ENCODE data around the gene KCTD4.
"Not testable (repeated sequence)": the region's sequence is repeated elsewhere in the genome, so short reads cannot be mapped to it uniquely, and the experiment has no call there.

KCTD4 gene
- 0 reads per million in 2 donors for total RNA-seq

DNA sequence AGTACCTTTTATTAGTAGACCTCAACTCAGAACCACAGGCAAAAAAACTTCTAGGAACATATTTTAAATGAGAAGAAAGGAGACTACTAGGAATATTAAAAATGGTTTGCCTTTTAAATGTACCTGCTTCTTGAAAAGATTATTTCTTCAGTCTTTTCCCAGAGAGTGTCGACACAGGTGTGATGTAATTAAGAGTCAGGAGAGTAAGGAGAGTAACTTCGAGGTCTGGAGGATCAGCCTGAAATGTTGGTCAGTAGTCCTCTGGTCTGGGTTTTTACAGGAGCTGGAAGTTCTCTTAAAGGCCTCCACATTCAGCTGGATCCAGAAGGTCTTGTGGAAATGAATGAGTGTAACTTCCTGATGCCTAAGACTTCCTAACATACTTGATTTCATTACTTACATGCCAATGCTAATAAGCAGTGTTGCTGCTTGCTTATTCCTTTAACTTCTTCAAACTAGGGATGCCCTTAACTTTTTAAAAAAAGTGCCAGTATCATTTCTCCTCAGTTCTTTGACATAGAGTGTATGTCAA, at the start of gene KCTD4:
KCTD4 (minus strand) TSS at position 345 of the 532 bp plus-strand sequence. CDS start 6,478 bp downstream, outside the sequence.
- no peak for DNase-seq

DNA sequence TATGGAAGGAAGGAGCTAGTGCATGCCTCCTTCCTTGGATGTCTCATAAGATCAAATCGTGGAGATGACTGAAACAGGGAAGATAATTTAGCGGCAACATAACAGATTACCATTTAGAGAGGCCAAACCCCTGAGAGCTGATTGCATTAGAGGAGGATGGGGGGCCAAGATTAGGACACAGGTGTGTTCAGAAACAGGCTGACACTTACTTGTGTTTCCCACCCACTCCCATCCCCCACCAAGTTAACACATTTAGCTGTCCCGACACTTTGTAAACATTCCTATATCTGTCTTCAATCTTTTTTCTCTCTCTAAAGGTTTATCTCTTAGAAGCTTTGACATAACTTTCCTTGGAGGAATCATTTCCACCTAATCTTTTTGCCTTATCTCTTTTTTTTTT, 48.8 kb upstream of the KCTD4 start:
- DNase-seq, result no peak

DNA sequence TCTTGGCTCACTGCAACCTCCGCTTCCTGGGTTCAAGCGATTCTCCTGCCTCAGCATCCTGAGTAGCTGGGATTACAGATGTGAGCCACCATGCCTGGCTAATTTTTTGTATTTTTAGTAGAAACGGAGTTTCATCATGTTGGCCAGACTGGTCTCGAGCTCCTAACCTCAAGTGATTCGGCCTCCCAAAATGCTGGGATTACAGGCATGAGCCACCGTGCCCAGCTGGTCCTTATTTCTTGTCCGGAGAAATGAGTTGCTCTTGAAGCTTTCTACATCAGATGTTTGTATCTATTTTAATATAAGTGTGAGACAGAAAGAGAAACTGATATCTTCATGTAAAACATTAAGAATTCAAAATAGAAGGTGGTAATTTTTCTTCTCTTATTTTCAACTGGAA, 43.9 kb upstream of the KCTD4 start:
- DNase-seq, result not testable (repeated sequence)

DNA sequence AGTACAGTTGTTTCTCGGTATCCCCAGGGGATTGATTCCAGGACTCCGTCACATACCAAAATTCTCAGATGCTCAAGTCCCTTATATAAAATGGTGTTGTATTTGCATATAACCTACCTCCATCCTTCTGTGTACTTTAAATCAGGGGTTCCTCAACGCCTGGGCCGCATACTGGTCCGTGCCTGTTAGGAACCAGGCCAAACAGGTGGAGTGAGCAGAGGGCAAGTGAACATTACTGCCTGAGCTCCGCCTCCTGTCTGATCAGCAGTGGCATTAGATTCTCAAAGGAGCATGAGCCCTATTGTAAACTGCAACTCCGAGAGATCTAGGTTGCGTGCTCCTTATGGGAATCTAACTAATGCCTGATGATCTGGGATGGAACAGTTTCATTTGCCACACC, 42.2 kb upstream of the KCTD4 start:
- DNase-seq, result no peak

DNA sequence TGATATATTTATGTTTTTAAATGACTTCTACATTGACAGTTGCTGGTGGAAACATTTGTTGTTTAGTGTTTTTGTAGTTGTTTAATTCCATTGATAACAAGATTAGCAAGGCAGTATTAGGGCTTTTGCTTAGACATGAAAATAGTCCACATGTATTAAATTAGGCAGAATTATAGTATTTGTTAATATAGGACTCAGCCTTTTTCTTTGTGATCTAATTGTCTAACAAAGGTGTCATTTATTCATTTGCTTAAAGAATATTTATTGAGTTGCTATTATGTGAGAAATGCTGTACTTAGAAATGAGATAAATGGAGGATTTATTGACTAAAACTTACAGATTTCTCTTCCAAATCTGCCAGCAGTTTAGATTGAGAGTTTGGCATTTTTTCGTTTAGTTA, 41.7 kb upstream of the KCTD4 start:
- DNase-seq, result no peak

DNA sequence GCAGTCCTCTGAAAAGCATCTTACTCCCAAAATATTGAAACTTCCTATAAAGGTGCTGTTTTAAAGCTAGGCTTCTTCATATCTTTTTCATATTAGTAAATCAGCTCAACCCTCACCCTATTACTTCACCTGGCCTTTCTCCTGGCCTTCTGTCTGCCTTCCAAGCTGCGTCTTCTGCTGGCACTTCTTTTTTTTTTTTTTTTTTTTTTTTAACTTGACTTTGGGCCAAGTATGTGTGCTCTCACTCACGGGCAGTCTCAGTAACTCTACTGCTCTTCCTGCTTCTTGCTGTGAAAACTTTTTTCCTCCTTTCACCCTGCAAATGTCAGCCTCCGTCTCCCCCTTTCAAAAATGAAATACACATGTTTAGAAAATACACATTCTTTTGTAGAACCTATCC, 41.2 kb upstream of the KCTD4 start:
- DNase-seq, result no peak

DNA sequence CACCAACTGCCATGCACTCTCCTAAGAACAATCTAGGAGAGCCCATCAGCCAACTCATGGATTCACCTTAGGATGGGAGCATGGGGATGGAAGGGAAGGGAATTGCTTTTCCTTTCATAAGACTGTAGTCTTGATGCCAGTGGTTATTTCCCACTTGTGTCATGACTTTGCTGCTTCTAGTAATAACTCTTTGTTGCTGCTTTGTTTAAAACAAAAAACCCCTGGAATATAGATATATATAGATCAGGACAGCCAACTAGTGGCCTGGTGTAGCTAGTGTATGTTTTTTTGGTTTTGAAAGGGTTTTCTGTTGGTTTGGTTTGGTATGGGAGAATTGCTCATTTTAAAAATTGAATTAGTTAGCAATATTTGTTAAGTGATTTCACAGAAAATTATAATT, 39.3 kb upstream of the KCTD4 start:
- DNase-seq, result no peak

DNA sequence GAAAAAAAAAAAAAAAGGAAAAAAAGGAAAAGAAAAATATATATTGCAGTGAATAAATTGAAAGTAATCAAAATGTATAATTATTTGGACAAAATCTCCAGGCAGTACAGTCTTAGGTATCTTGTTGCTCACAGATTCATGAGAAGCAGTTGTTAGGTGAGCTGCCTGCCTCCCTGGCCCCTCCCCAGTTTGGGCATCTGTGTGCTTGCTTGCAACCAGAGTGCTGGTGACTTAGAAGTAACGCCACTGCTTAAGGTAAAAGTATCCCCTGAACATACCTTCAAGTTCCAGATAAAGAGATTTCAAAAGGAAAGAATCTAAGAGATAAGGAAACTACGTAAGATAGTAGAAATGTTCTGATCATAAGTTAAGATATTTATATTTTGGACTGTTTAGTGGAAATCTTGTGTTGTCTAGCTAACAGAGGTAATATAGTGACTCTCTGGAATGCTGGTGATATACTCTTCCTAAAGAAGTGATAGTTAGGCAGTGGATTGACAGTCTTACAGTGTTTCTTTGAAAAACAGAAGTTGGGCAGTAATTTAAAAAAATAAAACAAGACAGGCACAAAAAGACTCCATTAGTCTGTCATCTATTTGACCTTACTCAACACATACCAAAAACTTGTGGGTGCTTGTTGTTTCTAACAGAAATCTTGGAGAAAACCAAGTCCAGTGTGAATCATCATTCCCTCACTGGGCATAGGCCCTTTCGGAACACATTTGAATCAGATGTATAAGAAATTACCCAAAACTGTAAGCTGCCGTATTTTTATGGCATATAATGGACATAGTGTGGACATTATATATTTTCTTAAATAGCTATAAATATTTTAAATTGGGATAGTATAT, 38.3 kb upstream of the KCTD4 start:
- DNase-seq, result no peak

DNA sequence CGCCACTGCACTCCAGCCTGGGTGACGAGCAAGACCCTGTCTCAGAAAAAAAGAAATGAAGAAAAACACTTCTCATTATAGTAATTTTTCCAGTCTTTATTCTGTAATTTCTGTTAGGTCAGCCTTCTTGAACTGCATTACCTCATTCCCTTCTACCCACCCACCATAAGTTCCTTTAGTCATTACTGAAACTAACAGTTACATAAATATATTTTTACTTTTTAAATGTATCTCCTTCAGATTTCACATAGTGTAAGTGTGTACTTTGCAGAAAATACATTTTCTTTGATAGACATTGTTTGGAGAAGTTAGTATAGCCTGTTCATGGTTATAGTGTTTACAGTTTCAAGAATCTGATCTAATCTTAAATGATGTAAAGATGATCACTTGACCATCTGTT, 31.7 kb upstream of the KCTD4 start:
- no peak for DNase-seq

DNA sequence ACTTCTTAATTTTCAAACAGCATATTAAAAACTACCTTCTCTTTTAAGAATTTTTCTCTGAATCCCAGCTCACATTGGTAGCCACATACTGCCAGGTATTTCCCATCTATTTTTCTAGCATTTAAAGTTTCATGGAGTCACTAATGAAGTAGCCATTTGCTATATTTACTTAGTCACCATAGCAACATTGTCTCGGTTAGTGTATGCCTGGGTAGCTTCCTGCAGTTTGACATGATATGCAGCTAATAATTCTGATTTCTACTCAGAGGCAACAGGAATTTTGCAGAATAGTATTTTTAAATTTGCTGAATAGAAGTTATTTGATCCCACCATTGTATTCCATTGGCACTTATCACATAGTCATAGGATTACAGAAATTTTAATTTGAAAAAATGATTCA, 30.9 kb upstream of the KCTD4 start:
- DNase-seq, result no peak

DNA sequence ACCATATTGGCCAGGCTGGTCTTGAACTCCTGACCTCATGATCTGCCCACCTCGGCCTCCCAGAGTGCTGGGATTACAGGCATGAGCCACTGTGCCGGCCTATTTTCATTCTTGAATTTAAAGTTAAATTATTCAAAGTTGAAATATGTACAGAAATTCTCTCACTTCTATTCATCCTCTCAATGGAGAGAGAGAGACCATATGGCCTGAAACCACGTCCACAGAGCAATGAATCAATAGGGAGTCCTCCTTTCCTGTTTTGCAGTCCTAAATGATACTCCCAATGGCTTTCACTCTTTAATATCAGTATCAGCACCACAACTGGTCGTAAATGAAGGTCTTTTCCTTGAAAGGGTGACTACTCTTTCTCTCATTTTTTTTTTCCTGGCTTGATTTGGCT, 30.5 kb upstream of the KCTD4 start:
- no peak for DNase-seq

DNA sequence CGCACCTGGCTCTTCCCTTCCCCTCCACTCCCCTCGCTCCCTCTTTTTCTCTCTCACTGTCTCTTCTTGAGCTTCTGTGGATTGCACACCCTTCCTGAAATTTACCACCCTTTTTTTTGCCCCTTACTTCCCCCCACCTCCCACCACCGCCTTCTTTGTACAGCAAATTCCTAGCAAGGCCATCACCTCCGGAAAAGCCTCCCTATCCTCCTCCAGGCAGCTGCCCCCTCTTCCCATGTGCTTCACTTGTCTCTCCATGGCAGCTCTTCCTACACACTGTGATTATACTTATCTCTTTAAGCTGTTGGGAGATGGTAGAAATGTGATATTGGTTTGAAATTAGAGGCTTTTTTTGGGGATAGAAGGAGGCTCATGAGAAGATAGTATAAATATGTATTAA, 28.3 kb upstream of the KCTD4 start:
- no peak for DNase-seq

DNA sequence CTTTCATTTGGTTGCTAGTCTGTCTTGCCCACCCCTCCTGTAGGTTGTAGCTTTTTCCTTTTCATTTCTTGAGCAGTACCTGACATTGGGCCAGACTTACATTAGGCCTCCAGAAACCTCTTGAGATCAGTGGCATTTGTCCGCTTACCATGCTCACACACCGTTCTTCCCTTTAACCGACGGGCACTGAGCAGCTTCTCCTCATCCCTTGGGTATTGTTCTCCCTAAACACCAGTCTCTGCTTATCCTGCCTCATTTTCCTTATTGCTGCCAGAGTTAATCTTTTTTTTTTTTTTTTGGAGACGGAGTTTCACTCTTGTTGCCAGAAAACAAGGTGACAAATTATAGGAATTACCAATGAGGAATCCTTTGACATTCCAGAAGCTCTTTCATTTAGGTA, 27.2 kb upstream of the KCTD4 start:
- no peak for DNase-seq

DNA sequence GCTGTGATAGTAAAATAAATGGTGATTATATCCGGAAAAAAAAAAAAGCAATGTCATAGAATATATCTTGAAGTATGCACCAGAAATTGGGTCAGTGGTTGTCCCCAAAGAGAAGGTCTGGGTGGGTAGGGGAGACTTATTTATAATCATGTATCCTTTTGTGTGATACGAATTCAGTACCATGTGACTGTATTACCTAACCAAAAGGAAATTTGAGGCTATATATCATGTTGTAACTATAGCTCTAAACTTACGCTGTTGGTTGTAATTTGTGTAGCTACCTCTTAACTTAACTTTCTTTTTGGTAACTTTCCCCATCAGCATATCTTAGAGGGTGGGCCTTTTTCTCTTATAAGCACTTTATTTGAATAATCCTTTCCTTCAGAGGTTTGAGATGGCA, 25.2 kb upstream of the KCTD4 start:
- DNase-seq, result no peak

DNA sequence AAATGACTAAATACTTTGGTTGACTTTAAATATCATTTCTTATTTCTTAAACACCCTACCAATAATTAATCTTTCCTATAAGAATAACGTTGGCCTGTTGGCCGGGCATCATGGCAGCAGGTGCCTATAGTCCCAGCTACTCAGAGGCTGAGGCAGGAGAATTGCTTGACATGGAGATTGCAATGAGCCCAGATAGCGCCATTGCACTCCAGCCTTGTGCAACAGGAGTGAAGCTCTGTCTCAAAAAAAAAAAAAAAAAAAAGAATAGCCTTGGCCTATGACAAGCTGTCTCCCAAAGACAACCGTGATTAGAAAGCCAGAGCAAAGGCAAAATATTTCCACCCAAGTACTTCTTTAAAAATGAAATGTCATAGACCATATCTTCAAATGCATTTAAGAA, 24.5 kb upstream of the KCTD4 start:
- no peak for DNase-seq

DNA sequence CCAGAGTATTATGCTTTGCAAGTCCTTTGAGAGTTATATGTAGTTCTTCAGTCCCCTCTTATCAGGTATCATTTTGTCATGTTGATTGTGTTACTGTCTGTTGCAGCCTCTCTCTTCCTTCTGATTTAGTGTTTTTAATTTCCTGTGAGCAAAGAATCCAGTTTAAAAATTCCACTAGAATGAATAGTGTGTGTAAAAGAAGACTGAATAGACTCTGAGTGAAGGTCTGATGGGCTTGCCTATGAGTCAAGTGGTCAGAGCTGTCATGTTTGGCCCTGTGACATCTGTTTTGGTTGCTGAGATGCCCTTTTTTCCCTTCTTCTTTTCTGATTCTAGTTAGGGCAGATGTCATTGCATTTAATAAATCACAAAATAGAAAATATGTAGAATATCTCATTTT, 23.3 kb upstream of the KCTD4 start:
- no peak for DNase-seq

DNA sequence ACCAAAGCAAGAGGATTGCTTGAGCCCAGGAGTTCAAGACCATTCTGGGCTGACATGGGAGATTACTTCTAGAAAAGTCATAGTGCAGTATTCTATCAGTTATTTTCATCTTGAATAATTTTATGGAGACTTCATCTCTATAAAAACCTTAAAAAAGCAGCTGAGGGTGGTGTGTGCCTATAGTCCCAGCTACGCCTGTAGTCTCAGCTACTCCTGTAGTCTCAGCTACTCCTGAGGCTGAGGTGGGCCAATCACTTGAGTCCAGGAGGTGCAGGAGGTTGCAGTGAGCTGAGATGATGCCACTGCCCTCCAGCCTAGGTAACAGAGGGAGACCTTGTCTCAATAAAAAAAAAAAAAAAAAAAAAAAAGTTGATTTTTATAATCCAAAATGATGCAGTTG, 22.1 kb upstream of the KCTD4 start:
- no peak for DNase-seq

DNA sequence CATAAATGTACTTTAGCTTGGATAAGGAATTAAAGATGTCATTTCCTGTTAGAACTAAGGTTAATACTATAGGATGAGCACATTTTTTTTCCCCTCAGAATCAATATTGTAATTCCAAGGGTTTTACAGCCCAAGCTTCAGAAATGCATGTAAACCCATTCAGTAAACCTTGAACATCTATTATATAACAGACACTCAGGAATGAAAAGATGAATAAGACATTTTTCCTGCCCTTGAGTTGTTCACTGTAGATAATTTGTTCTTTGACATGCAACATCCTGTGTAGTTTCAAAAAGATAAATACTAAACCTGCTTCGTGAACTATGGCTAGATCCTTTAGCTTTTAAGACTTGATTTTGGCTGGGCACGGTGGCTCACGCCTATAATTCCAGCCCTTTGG, 21.7 kb upstream of the KCTD4 start:
- no peak for DNase-seq

DNA sequence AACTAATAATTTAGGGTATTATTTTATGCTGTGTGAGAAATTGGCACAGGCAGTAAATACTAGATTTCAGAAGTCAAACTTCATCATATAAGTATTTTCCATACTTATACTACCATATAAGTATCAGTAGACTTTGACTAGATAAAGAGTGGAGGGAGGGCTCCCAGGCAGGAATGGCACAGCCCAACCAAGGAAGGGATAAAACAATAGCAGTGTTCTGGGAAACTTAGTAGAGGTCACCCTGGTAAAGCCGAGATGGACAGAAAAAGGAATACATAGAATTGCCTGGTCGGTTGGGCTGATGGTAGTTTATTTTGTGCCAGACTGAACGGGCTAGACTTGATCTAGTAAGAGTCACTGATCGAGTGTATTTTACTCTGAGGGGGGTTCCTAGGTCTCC, 19.6 kb upstream of the KCTD4 start:
- DNase-seq, result no peak

DNA sequence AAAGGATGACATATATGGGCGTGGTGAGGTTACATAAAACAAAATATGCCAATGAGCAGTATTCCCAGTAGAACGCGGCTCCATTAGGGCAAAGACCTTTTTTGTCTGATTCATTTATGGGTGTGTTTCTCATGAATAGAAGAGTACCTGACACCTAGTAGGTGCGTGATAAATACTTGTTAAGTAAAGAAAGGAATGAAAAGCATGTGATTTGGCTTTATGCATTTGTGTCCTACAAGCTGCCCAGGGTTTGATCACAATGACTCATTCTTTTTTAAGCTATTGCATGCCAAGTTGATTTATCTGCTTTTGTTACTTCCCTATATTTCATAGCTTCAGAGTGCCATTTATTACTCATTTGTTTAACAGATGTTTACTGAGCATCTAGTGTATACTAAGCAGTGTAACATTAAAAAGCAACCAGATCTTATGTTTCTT, 19.1 kb upstream of the KCTD4 start:
- DNase-seq, result no peak

DNA sequence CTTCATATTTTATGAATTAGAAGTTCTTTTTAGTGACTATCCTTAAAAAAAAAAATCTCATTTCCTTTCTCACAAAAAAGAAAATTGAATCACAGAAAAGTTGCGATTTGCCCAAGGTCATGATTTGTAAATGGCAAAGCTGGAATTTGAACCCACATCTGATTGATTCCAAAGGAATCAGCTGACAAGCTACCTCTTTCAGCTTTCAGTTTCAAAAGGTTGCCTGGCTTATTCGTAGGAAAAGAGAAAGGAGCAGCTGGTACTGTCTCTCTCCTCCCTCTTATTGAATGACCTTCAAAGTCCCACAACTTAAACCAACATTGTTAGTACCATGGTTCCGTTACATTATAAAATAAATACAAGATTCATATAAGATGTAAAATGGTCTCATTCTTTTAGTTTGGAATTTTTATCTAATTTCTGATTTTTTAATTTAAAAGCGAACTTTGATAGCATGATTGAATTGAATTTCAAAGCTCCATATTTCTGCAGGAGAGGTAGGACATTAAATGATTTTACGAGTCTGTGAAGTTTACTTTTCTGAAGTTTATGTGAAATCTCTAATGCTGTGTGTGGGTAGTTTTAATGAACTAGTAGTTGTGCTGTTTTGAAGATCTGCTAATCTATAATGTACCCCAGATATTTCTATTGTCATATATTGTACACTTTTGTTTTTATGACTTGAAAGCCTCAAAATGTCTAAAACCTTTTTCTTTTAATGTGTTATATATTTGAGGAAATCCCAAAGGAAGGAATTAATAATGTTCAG, 18.5 kb upstream of the KCTD4 start:
- no peak for DNase-seq

DNA sequence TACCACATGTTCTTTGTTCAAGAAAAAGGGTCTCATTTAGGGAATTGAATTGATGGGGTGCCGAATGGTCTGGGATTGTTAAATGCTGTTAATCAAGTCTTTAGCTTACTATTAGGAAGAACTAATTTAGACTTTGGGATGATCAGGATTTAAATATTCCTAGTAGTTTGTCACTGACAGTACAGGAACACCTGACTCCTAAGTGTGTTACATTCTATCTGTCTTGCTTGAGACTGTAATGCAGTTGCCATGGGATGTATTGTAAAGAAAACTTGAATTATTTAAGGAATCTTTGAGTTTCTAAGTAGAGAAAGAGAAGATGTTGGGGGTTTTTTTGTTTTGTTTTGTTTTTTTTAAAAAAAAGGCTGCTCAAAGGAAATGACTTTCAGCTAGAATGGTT, 17.8 kb upstream of the KCTD4 start:
- DNase-seq, result no peak

DNA sequence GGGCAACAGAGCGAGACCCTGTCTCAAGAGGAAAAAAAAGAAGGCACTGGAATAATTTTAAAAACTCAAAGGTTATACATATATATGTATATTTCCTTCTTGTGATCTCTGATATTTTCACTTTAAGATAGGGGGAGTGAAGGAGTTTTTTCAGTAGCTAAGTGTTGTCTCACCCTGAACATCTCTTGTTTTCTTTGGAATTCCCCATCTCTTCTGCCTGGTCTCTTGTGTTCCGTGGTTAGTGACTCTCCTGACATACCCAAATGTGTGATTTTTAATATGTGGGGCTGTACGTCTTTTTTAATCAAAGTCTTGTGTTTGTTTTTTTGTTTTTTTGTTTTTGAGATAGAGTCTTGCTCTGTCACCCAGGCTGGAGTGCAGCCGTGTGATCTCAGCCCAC, 15.3 kb upstream of the KCTD4 start:
- no peak for DNase-seq
